ENCODE results near the gene ATP8A1.

DNA sequence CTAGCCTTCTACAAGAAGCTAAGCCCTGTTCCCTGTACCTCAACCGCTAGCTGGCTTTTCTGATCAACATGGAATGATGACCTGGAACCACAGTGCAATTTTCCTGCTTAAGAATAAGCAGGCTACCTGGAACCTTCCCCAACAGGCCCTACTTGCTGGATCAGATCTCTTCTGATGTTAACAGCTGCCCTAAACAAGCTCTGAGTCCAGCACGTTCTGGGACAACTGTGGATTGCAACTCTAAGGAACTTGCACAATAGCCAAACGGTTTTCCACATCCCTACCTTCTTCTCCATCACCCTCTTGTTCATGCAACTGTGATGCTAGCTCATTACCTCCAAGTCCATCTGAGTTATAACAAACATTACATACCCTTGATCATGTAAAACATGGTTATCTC lies 19.8 kb downstream of the ATP8A1 start:
- TF ChIP-seq CTCF (IDR thresholded peaks at IDR 0.05) (no peak), POLR2A (IDR thresholded peaks at IDR 0.05; ENCODE audit: low read depth) (no peak), POLR2AphosphoS5 (IDR thresholded peaks at IDR 0.05) (no peak)

Data from esophagus muscularis mucosa (tissue), 3 donors.